ENCODE results near the gene MPPED1.

The MPPED1 gene, protein sequence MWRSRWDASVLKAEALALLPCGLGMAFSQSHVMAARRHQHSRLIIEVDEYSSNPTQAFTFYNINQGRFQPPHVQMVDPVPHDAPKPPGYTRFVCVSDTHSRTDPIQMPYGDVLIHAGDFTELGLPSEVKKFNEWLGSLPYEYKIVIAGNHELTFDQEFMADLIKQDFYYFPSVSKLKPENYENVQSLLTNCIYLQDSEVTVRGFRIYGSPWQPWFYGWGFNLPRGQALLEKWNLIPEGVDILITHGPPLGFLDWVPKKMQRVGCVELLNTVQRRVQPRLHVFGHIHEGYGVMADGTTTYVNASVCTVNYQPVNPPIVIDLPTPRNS

DNA sequence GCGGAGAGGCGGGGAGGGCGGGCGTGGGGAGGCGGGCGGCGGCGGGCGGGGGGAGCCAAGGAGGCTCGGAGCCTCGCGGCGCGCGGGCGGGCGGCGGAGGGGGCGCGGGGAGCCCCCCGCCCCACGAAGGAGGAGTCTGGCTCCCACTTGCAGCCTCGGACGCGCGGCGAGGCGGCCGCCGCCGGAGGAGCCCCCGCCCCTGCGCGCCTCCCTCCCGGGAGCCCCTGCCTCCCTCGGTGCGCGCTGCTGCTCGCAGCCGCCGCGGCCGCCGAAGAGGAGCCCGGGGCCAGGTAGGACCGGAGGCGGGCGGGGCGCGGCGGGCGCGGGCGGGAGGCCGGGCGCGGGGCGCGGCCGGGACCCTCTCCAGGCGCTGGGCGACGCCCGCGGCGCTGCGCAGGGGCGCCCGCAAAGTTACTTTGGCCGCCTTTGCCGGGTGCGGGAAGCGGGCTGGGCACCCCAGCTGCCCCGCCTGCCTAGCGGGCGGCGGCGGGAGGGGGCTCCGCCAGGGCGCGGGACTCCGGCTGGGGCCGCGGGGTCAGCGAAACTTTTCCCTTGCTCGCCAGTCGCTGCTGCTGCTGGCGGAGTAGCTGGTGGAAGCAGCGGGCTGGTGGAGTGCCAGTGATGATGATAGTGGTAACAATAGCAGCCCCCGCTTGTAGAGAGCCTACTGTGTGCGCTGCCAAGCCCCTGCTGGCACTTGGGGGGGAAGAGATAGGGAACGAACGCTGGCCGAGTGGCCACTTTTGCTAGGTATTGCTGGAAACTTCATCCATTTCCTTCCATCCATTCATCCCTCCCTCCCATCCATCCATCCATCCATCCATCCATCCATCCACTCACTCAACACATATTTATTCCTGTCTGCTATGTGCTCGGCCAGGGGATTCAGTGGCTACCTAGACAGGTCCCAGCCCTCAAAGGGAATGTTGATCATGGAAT, at the start of gene MPPED1:
TSS of gene MPPED1 (plus strand) at position 146 of the 939 bp plus-strand sequence. CDS start 12,972 bp downstream, outside the sequence.
- DNase-seq = no peak

DNA sequence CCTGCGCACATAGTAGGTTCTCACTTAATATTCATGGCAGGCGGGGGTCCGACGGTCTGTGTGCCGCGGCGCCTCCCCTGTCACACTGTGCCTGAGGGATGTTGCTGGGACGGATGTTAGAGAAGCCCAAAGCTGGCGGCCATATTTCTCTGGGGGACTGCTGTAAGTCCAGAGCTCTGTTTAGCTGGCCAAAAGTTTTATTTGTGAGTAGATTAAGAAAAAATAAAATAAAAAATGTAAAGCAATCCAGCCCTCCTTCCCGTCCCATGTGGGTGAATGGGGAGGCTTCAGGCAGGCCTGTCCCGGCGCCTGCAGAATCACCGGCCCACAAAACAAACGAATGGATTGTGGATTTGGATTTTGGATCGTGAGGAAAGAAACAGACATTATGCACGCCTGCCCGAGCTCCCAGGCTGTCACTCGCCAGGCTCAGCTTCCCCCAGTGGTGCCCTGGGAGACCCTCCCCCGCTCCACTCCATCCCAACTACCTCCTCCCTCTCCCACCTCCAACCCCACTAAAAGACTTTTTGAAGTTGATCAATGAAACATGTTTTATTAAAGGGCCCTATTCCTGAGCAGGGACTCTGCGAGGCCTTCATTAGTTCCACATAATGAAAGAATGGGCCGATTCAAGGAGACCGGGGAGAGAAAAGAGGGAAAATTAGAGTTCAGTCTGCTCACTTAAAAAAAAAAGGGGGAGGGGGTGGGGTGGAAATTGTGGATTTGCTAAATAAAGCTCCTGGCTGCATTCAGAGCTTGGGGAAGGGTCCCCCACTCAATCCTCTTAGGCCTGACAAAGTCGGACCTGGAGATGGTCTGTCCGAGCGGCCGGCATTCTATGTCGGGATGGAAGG, 48.3 kb upstream of the MPPED1 start:
- DNase-seq = no peak

DNA sequence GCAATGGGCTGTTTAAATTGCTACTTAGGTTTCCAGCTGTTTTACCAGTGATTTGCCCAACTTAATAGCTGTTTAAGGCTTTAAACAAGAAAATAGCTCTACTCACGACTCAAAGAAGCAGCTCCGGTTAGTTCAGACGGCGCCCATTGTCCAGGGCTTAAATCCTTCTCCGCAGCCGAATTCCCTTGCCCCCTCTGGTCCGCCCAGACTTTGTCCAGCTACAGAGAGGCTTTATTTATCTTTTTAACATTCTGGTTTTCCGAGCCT, 47.7 kb upstream of the MPPED1 start:
- DNase-seq = no peak

DNA sequence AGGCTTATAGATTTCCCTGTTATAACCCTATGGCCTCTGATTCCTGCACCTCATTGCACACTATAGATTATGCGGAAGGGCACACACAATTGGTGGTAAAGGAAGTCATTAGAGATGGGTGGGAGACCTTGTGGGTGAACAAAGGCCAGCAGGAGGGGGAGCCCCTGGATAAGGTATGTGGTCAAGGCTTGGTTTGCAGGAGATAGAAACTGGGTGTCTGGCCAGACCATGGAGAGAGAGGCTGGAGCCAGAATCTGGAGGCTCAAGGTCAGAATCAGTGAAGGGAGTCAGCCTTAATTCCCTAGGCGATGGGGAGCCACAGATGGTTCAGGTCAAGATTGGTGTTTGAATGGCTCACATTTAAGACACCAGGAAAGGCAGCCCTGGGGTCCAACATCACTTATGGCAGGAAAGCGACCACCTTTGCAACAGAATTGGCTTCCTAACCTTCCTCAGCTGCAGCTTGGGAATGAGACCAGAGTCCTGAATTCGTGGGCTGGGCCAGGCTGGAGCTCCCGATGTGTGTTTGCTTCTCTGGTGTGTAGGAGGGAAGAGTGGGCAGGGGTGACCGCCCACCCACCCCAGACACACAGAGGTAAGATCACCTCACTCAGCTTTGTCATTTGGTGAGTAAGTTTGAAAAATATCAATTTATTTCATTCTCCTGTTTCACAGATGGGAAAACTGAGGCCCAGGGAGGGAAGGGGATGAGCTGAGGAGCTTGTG, 45.9 kb upstream of the MPPED1 start:
- DNase-seq = no peak

DNA sequence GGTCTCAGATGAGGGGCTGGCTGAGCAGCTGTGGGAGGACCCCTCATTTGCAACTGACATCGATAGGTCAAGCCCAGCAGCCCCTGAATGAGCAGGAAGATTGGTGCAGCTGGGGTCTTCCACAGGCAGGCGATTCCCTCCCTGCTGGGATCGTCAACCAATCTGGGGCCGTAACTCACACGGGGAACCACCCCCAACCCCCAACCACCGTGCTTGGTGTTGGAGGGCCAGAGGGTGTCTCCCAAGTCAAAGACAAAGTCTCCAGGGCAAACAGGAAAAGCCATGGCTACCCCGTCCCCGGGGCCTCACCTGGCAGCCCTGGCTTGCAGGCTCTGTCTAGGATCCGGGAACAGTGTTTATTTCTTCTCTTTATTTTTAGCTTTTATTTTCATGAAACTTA, 41.8 kb upstream of the MPPED1 start:
- no peak for DNase-seq

DNA sequence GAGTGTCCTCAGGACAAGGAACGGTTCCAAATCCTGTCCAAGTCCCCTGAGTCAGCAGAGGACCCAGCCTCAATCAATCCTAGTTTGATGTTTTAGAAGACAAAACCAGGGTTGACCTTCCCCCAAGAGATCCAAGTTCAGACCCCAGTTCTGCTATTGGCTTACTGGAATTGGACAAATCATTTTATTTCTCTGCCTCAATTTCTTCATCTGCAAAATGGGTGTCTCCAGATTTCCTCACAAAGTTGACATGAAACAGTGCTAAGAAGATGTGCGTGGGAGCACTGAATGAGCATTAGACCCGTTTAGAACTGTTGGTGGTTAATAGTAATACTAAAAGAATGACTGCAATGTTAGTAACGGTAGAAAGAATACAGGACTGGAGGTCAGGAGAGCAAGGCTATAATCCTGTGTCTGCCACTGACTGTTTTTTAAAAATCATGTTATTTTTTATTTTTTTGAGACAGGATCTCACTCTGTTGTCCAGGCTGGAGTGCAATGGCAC, 35.8 kb upstream of the MPPED1 start:
- no peak for DNase-seq

DNA sequence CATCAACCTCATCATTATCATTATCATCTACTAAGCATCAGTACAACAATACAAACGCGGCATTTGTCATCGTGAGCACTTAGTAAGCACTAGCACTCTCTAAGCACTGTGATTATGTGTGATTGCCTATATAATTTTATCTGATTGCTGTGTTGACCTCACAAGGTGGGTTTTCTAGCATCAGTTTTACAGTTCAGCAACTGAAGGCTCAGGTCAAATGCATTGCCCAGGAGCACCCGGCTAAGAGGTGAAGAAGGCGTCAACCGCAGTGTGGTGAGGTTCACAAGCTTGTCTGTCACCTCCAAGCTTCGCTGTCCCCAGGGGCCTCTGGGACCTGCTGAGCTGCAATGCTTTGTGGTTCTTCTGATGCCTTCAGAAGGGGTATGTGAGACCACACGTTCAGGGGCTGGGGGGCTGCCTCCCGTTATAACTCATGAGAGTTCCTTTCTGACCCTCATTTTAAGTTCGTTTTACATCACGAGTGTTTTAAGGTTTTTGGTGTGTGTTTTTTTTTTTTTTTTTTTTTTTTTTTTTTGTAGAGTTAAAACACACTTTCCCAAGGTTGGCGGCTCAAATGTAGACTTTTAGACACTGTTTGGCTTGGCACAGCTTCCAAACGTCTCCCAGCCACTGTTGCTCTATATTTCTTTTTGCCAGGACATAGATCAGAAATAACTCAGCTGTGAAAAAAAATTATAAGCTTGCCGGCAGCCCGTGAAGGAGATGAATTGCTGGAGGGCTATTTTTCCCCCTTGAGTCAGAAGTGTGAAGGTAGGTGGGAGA, 34.9 kb upstream of the MPPED1 start:
- no peak for DNase-seq

DNA sequence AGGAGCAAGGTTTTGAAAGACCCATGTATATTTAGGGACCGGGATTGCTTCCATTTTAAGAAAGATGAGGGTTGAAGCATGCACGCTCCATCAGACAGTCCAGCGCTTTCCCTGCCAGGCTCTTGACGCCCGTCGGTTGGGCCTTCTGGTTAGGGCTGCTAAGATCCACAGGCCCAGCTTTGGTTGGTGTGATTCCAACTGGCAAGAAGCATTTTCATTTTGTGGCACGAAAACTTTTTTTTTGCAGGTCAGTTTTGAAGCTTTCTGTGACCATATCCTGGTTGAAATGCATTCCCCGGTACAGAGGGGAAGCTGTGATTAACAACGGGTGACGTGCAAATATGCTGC, 34.3 kb upstream of the MPPED1 start:
- DNase-seq = no peak

DNA sequence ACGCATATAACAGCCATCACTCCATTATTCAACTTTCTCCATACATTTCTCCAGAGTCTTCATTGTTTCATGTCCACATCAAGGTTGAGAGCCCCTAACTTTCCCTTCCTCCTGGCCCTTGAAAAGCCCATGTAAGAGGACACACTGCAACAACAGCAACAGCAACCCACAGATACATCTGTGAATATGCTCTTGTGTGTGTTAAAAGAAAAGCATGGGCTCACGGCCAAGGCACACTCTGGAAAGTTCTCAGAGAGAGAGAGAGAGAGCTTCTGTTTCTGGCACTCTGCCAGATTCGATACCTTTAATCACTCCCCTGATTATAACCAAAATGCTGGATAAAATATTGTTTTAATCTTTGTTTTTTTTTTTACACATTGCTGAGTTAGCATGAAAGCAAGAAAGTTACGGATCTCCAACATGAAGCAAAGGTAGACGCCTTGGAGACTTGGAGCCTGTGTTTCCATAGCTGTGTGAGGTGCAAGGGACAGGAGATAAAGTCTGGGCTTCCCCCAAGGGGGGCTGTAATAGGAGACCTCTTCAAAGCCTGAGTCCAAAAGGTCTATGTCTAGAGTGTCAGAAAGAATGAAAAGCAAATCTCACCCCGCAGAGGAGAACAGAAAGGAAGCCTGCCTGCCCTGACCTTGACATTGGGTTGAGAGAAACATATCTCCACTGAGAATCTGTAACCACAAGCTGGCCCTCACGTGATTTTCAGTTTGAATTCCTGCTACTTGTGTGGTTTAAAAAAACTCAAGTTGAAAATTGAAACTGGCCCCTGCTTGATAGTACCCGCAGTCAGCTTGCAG, 33.7 kb upstream of the MPPED1 start:
- DNase-seq = no peak

DNA sequence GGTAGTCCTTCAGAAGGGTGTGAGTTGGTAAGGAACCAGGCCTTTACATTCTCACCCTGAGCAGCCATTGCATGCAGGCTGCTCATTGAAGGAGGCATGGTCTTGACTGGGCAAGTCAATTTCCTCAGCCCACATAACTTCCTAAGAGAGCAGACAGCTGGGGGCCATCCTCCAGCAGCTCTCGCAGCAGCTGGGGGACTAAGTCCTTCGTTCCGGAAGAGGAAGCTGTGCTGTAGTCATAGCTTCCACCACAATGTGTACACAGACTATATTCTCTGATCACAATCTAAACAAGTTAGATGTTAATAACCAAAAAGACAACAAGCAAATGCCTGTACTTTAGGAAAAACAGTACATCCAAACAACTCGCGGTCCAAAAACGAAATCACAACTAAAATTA, 30.1 kb upstream of the MPPED1 start:
- DNase-seq = no peak

DNA sequence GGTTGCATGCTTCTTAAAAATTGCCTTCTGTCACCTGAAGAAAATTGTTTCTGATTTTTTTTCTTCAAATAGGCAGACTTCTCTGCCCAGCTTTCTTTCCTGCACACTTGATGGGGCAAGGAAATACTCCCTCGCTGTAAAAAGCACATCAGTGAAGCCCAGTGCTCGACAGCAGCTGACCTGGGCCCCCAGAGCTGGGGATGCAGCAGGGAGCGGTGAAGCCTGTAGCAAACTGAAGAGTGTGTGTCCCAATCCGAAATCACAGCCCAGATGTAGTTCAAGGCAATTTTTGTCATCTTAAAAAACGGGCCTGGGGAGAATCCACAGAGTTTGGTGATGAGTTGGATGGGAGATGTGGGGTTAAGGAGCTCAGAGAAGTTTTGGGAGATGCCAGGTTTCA, 27.0 kb upstream of the MPPED1 start:
- no peak for DNase-seq

DNA sequence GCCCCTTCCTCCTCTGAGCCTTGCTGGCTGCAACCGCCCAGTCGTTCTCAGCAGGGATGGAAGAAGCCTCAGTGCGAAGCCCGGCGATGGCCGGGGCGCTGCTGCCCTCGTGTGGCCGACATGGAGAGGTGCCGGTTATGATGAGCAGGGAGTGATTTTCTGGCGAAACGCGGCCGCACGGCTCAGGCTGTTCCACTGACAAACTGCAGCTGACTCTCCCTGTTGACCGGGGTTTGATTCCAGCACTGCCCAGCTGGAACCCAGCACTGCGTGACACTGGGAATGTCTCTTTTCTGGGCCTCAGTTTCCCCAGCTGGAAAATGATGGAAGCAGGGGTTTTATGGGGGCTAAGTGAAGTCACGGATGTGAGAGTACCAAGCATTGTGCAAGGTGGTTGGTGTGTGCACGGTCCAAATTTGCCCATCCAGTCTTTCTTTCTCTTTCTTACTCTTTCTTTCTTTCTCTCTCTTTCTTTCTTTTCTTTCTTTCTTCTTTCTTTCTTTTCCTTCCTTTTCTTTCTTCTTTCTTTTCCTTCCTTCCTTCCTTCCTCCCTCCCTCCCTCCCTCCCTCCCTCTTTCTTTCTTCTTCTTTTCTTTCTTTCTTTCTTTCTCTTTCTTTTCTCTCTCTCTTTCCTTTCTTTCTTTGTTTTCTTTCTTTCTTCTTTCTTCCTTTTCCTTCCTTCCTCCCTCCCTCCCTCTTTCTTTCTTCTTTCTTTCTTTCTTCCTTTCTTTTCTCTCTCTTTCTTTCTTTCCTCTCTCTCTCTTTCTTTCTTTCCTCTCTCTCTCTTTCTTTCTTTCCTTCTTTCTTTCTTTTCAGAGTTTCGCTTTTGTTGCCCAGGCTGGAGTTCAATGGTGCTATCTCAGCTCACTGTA, 25.8 kb upstream of the MPPED1 start:
- peak; percentile 72 for DNase-seq

DNA sequence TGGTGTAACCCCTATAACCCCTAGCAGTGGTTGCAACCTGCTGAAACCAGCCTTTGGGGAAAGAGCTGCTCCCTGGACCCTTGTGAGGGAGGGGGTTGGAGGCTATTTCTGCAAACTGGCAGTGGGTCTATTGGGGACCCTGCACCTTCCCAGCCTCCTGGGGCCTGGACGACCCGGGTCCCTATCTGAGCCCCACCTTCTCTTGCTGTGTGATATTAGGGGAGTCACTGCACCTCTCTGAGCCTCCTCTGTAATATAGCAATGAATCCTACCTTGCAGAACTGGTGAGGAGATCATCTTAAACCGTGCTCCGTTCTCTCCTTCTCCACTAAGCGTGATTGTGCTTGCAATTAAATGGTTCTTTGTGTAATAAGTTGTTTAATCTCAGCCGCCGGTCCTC, 24.0 kb upstream of the MPPED1 start:
- DNase-seq = no peak

DNA sequence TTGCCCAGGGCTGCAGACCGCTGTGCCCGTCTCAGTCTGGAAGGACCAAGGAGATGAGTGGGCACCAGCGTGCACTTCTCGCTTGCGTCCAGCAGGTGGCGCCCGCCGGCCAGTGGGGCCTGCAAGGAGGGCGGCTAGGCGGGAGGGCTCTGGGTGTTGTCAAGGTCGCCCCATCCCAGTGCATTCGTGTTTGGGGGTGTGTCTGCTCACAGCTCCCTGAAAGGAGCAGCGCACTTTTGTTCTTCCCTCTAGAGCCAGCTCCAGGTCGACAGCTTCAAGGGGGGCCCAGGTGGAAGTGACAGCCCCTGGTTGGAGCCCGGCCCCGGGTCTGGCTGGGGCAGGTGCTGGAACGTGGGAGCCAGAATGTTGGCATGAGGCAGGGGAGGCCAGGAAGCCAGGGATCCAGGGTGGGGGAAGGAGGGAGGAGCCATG, 23.4 kb upstream of the MPPED1 start:
- DNase-seq = peak; percentile 87

DNA sequence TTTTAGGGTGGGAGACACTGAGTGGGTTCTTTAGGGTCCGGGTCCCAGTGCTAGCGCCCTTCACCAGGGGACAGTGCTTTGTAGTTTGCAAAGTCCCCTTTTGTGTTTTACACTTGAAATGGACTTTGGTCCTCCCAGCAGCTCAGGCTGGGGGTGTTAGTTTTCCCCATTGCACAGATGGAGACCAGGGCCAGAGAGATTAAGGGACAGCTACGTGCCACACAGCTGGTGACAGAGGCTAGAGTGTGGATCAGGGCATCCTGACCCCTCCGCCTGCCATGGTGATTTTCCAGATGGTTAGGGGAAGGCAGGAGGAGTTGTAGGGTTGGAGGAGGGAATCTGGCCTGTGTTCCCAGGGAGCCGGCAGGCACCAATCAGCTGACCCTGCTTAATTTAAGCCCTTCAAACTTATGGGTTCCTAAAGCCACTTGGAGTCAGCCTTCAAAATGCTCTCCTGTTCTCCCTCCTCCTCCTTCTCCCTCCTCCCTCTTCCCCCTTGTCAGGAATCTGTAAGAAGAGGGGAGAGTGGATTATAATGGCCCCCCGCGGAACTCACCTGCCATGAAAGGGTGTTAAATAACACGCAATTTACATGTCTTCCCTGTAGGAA, 22.5 kb upstream of the MPPED1 start:
- DNase-seq = no peak

DNA sequence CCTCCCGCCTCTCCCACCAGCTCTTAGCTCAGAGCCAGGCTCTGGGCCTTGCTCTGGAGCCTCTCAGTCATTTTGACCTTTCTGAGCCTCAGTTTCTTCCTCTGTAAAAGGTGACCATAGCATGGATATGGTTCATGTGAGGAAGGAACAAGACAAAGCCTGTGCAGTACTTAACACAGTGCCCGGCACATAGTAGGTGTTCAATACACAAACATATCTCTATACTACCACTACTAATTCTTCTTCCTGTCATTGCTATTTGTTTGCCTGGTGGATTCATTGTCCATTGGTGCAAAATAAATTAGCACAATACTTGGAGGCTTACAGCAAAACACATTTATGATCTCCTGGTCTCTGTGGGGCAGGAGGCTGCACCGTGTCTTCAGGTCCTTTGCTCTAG, 21.6 kb upstream of the MPPED1 start:
- no peak for DNase-seq

DNA sequence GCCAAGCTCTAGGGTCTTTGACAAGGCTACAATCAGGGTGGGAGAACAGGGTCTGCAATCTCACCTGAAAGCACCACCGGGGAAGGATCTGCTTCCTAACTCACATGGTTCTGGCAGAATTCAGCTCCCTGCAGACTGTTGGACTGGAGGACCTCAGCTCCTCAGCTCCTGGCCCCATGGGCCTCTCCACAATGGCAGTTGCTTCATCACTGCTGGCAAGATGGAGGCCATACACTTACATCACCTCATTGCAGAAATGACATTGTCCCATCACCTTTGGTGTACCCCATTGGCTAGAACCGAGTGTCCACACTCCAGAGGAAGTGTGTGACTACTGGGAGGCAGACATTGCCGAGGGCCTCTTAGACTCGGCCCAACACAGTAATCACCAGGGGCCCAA, 20.9 kb upstream of the MPPED1 start:
- no peak for DNase-seq

DNA sequence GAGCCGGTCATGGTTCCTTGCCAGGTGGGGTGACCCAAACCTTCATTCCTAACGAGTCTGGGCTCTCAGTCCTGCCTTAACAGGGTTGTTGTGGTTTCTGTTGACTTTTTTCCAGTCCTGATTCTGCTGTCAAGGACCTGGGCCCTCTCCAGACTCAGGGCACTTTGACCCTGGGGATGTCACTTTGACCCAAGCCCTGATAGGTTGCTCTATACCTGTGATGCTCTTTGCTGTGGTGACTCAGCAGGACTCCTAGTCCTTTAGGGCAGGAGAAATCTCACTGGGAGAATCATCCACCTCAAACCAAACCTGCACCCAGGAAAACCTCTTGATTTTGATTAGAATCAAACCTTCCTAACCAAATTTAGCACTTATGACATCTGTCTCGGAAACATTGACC, 20.5 kb upstream of the MPPED1 start:
- no peak for DNase-seq

DNA sequence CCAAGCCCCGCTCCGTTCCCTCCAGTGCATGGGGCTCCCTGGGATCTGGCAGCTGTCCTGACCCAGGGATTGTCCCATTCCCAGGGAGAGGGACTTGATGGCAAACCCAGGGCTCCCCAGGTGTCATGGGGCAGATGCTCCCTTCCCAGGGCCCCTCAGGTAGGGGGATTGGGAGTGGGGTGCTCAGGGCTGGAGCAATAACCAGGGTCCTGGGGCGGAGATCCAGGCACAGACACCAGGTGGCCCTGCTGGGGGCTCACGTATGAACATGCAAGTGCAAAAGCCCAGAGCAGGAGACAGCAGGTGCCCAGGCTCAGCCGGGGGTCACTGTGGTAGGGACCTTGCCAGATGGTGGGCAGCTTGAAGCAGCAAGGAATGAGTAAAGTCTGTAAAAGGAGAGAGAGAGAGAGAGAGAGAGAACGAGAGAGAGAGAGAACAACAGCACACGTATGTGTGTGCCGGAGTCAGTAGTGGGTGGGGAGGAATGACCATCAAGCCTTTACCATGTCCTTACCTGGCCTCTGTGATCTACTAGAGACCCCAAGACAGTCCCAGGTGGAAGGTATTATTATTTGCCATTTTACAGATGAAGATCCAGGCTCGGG, 19.3 kb upstream of the MPPED1 start:
- no peak for DNase-seq
